ENCODE measurements around the gene RNF149. TPM values are rescaled to one million over a fixed set of nuclear protein-coding genes. Genes with fewer than 3 reads are reported as not detected.

Gene RNF149
- total RNA-seq, 5 donors from 2014 or later (not counting 1 experiment from before 2014, with no cell fraction given): 114 to 139 (median 123) TPM

DNA sequence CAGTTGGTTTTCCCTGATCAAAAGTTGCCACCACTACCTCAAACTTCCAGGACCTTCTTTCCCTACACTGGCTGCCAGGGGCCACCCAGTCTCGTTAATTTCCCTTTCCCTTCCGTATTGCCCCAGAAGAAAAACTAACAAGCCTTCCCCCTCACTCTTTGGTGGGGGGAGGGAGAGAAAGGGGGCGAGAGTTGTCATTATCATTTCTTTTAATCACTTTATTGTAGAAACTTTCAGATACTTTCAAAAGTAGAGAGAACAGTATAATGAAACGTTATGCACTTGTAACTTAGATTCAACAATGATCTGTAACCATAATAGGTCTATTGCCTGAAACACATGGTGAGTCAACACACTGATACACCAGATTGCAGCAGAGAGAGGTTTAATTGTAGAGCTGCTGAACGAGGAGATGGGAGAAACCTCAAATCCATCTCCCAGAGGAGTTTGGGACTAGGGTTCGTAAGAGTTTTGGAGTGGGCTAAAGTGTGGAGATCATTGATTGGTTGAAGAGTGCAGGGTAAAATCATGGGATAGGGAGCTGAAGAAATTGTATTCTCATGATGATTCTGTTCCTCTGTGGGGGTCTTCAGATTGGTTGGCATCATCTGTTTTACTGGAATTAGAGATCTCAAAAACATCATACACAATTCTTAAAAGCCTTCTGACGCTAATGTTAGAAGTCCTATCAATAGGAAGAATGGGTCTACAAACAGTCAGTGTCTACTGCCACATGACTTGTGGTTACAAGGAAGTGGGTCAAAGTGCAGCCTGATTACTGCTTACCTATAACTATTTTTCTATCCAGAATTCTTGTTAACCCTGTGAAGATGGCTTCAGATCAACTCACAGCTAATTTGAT is 2.6 kb upstream of the RNF149 start:
- Mint-ChIP-seq H3K9me3 (no peaks in the 10 kb centered on the region), H3K4me3 (peak overlapping the region; percentile 37 to 93 (median 47)), H3K27me3 (no peaks in the 10 kb centered on the region), H3K27ac (peak overlapping the region; percentile 83 to 88), H3K4me1 (peaks cover 61 to 69% (median 62%) of the 10 kb centered on the region in 3 donors), H3K36me3 (peaks cover 6% of the 10 kb centered on the region)
- peaks cover 33 to 54% of the 10 kb centered on the region in 2 experiments for H3K4me1 ChIP-seq (ENCODE audit: control insufficient read depth in 1 of 2, extremely low read depth in 1 of 2, insufficient read depth in 2 of 2, low read length in 2 of 2)
- peaks cover 0 to 4% of the 10 kb centered on the region in 2 donors for H3K36me3 ChIP-seq (ENCODE audit: control insufficient read depth in 2 of 2, extremely low read depth in 1 of 2, insufficient read depth in 1 of 2, low read length in 1 of 2)
- CTCF ChIA-PET: interaction anchor here in 1 of 2 donors (0.8 to 1.2 kb wide), 2 partner anchors 17 to 33 kb away, joined by 3 to 4 read pairs; no protein-coding TSS in a partner anchor
- WGBS (ENCODE audit: insufficient coverage): no CpG with 5 or more reads among the region's 7 CpGs
- no peaks in the 10 kb centered on the region for H3K27me3 ChIP-seq (replicated peaks in 1 of 2; ENCODE audit: control insufficient read depth in 2 of 2, extremely low read depth in 1 of 2, insufficient read depth in 2 of 2, low read length in 1 of 2)
- ATAC-seq (replicated peaks in 1 of 4) (peak in 3 of 4 experiments; percentile 11 to 18 (median 17)), DNase-seq (peak in 5 of 35 experiments; percentile 17 to 63 (median 20))
- no peaks in the 10 kb centered on the region for H3K9me3 ChIP-seq
- H3K4me3 ChIP-seq (ENCODE audit: control insufficient read depth in 1 of 2, extremely low read depth in 1 of 2, low read length in 1 of 2): no peak overlapping the region
- POLR2A ChIA-PET: no interaction called here
- H3K27ac ChIP-seq (ENCODE audit: low read length): peak overlapping the region; percentile 70

DNA sequence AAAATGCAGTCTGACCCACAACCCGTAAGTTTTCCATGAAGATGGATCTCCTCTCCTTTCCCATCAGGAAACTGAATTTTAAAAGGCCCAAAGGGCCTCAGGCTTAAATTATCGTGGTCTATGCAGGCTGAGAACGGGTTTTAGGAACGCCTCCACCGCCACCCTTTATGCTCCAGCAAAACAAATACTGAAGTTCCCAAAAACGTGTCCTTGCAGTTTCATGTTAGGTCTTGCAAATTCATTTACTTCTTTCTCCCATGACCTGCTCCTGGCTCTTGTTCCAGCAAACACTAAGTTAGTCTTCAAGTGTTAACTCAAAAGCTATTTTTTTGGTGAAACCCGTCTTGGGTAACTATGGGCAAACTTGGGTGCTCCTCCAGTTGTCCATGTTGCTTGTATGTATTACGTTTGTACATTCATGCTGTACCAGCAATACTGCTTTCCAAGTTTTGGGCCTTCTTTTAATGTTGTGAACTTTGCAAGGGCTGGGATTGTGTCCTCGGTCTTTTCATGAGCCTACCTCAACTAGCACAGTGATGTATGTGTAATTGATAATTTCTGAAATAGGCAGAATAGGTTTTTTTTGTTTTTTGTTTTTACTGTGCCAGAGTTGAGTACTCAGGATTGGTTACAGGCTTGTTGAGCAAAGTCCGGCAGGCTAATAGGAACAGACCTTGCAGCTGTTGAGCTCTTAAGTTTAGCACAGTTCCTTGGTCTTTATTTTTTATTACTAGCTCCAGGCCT is 1.8 kb upstream of the RNF149 start:
- Histone ChIP-seq H3K4me1 (ENCODE audit: control insufficient read depth in 1 of 2, extremely low read depth in 1 of 2, insufficient read depth in 2 of 2, low read length in 2 of 2) (peaks cover 34 to 55% of the 10 kb centered on the region in 2 experiments), H3K36me3 (ENCODE audit: control insufficient read depth in 2 of 2, extremely low read depth in 1 of 2, insufficient read depth in 1 of 2, low read length in 1 of 2) (peaks cover 0 to 6% of the 10 kb centered on the region in 2 donors), H3K27ac (ENCODE audit: low read length) (peak overlapping the region; percentile 70), H3K9me3 (no peaks in the 10 kb centered on the region), H3K27me3 (replicated peaks in 1 of 2; ENCODE audit: control insufficient read depth in 2 of 2, extremely low read depth in 1 of 2, insufficient read depth in 2 of 2, low read length in 1 of 2) (no peaks in the 10 kb centered on the region), H3K4me3 (ENCODE audit: control insufficient read depth in 1 of 2, extremely low read depth in 1 of 2, low read length in 1 of 2) (no peak overlapping the region)
- Mint-ChIP-seq H3K27me3 (no peaks in the 10 kb centered on the region), H3K9me3 (no peaks in the 10 kb centered on the region), H3K27ac (peak overlapping the region; percentile 83 to 88), H3K4me3 (peak overlapping the region; percentile 37 to 98 (median 93)), H3K4me1 (peaks cover 62 to 69% (median 62%) of the 10 kb centered on the region in 3 donors), H3K36me3 (peaks cover 14% of the 10 kb centered on the region)
- POLR2A ChIA-PET: no interaction called here
- DNase-seq (no peak), ATAC-seq (replicated peaks in 1 of 4) (no peak)
- CTCF ChIA-PET: no interaction called here
- WGBS (ENCODE audit: insufficient coverage): 84% methylated on average over 7 of the region's 10 CpGs

GRCh38 chr2:101307950-101308431 is 510 bp downstream of the RNF149 start:
- H3K27ac ChIP-seq (ENCODE audit: low read length): peak overlapping the region; percentile 94
- ChIA-PET POLR2A (interaction anchor here (0.6 to 1.0 kb wide), 3 partner anchors 20 to 115 kb away, joined by 3 to 4 read pairs (median 4); no protein-coding TSS in a partner anchor), CTCF (interaction anchor here in 1 of 2 donors (1.0 to 1.2 kb wide), 4 partner anchors 9 to 26 kb away, joined by 3 to 8 read pairs (median 4); no protein-coding TSS in a partner anchor)
- peak overlapping the region; percentile 92 to 99 for H3K4me3 ChIP-seq (ENCODE audit: control insufficient read depth in 1 of 2, extremely low read depth in 1 of 2, low read length in 1 of 2)
- Mint-ChIP-seq H3K27ac (peak overlapping the region; percentile 99), H3K36me3 (peaks cover 19% of the 10 kb centered on the region), H3K4me3 (peak overlapping the region; percentile 93 to 98 (median 98)), H3K27me3 (no peaks in the 10 kb centered on the region), H3K4me1 (peaks cover 73 to 83% (median 79%) of the 10 kb centered on the region in 3 donors), H3K9me3 (no peaks in the 10 kb centered on the region)
- under 1% methylated on average over 57 of the region's 57 CpGs for WGBS (ENCODE audit: insufficient coverage)
- H3K4me1 ChIP-seq (ENCODE audit: control insufficient read depth in 1 of 2, extremely low read depth in 1 of 2, insufficient read depth in 2 of 2, low read length in 2 of 2): peaks cover 47 to 62% of the 10 kb centered on the region in 2 experiments
- no peaks in the 10 kb centered on the region for H3K27me3 ChIP-seq (replicated peaks in 1 of 2; ENCODE audit: control insufficient read depth in 2 of 2, extremely low read depth in 1 of 2, insufficient read depth in 2 of 2, low read length in 1 of 2)
- peaks cover 2 to 6% of the 10 kb centered on the region in 2 donors for H3K36me3 ChIP-seq (ENCODE audit: control insufficient read depth in 2 of 2, extremely low read depth in 1 of 2, insufficient read depth in 1 of 2, low read length in 1 of 2)
- H3K9me3 ChIP-seq: no peaks in the 10 kb centered on the region
- DNase-seq: peak in 22 of 35 experiments; percentile 12 to 52 (median 27)
- peak; percentile 8 to 24 (median 16) for ATAC-seq (replicated peaks in 1 of 4)

- H3K27me3 Mint-ChIP-seq: no peaks in the 10 kb centered on the region
- H3K27me3 ChIP-seq (replicated peaks in 1 of 2; ENCODE audit: control insufficient read depth in 2 of 2, extremely low read depth in 1 of 2, insufficient read depth in 2 of 2, low read length in 1 of 2): no peaks in the 10 kb centered on the region
- H3K36me3 ChIP-seq (ENCODE audit: control insufficient read depth in 2 of 2, extremely low read depth in 1 of 2, insufficient read depth in 1 of 2, low read length in 1 of 2): peaks cover 2 to 9% of the 10 kb centered on the region in 2 donors
- DNase-seq (peak in 1 of 35 experiments; percentile 34), ATAC-seq (replicated peaks in 1 of 4) (no peak)
- H3K27ac Mint-ChIP-seq: peak overlapping the region; percentile 99
- H3K9me3 Mint-ChIP-seq: no peaks in the 10 kb centered on the region
- H3K4me3 Mint-ChIP-seq: peak overlapping the region; percentile 93 to 98 (median 98)
- H3K4me1 ChIP-seq (ENCODE audit: control insufficient read depth in 1 of 2, extremely low read depth in 1 of 2, insufficient read depth in 2 of 2, low read length in 2 of 2): peaks cover 50 to 63% of the 10 kb centered on the region in 2 experiments
- no peaks in the 10 kb centered on the region for H3K9me3 ChIP-seq
- H3K27ac ChIP-seq (ENCODE audit: low read length): peak overlapping the region; percentile 94
- ChIA-PET POLR2A (no interaction called here), CTCF (no interaction called here)
- WGBS (ENCODE audit: insufficient coverage): 0% methylated on average over 2 of the region's 9 CpGs
- peak overlapping the region; percentile 92 to 99 for H3K4me3 ChIP-seq (ENCODE audit: control insufficient read depth in 1 of 2, extremely low read depth in 1 of 2, low read length in 1 of 2)
- peaks cover 24% of the 10 kb centered on the region for H3K36me3 Mint-ChIP-seq
- peaks cover 76 to 85% (median 79%) of the 10 kb centered on the region in 3 donors for H3K4me1 Mint-ChIP-seq
These were observed 998 bp downstream of the RNF149 start for GRCh38 chr2:101307503-101307902.

- CTCF ChIA-PET: interaction anchor here in 1 of 2 donors (1.0 to 1.5 kb wide), 3 partner anchors 22 to 37 kb away, joined by 3 to 7 read pairs (median 3); no protein-coding TSS in a partner anchor
- H3K4me1 ChIP-seq (ENCODE audit: control insufficient read depth in 1 of 2, extremely low read depth in 1 of 2, insufficient read depth in 2 of 2, low read length in 2 of 2): peaks cover 47 to 62% of the 10 kb centered on the region in 2 experiments
- peak in 1 of 4 experiments; percentile 7 for ATAC-seq (replicated peaks in 1 of 4)
These were observed 2.1 kb downstream of the RNF149 start for GRCh38 chr2:101306410-101306809.

More at GRCh38 chr2:101306410-101306809, 2.1 kb downstream of the RNF149 start:
- DNase-seq: peak in 3 of 35 experiments; percentile 14 to 31 (median 22)
- Mint-ChIP-seq H3K9me3 (no peaks in the 10 kb centered on the region), H3K36me3 (peaks cover 33% of the 10 kb centered on the region), H3K4me1 (peaks cover 77 to 85% (median 80%) of the 10 kb centered on the region in 3 donors), H3K4me3 (peak overlapping the region; percentile 93 to 98 (median 98)), H3K27ac (peak overlapping the region; percentile 99), H3K27me3 (no peaks in the 10 kb centered on the region)
- 10% methylated on average over 7 of the region's 7 CpGs for WGBS (ENCODE audit: insufficient coverage)
- no peaks in the 10 kb centered on the region for H3K27me3 ChIP-seq (replicated peaks in 1 of 2; ENCODE audit: control insufficient read depth in 2 of 2, extremely low read depth in 1 of 2, insufficient read depth in 2 of 2, low read length in 1 of 2)
- peaks cover 2 to 16% of the 10 kb centered on the region in 2 donors for H3K36me3 ChIP-seq (ENCODE audit: control insufficient read depth in 2 of 2, extremely low read depth in 1 of 2, insufficient read depth in 1 of 2, low read length in 1 of 2)
- H3K4me3 ChIP-seq (ENCODE audit: control insufficient read depth in 1 of 2, extremely low read depth in 1 of 2, low read length in 1 of 2): peak overlapping the region; percentile 92 to 99
- no peaks in the 10 kb centered on the region for H3K9me3 ChIP-seq
- POLR2A ChIA-PET: interaction anchor here (0.5 to 2.1 kb wide), 3 partner anchors 22 to 53 kb away, joined by 3 to 6 read pairs (median 4); no protein-coding TSS in a partner anchor
- peak overlapping the region; percentile 94 for H3K27ac ChIP-seq (ENCODE audit: low read length)

Data from T-cell (primary cell).